Common myeloid progenitor, CD34-positive (primary cell): ENCODE data around the gene RAB17.

ENCODE experiments used
- CTCF ChIA-PET: fragments of 350-600 bp; sonication (Branson Sonifier 250); formaldehyde crosslinking; loops from one replicate; lab custom pipeline; 2021; ENCODE audit warnings: antibody characterized with exemption; lab: Charles Lee
- POLR2A ChIA-PET: fragments of 350-600 bp; sonication (Branson Sonifier 250); formaldehyde crosslinking; loops from one replicate; lab custom pipeline; 2021; ENCODE audit warnings: antibody characterized with exemption; lab: Charles Lee
- DNase-seq, 3 donors: peaks; one replicate each; pipeline versions ENCODE4 v3.0.0 to v3.0.0-alpha.2; 2013
- H3K27ac ChIP-seq, 2 experiments: 1 replicate in 1 of 2; 2 replicates in 1 of 2; pipeline ENCODE4 v1.7.0; 2013; ENCODE audit warnings: inconsistent platforms in 2 of 2, low read length in 2 of 2, mild to moderate bottlenecking in 2 of 2, low read depth in 1 of 2, moderate library complexity in 1 of 2; ENCODE audit not compliant: severe bottlenecking in 2 of 2, insufficient read depth in 1 of 2, poor library complexity in 1 of 2
- H3K27me3 ChIP-seq, 5 experiments: replicated peaks in 2 of 5; 1 replicate in 3 of 5; 2 replicates in 2 of 5; pipeline versions ENCODE4 v1.6.1 to v1.7.0; 2013; ENCODE audit warnings: low read length in 4 of 5, mild to moderate bottlenecking in 2 of 5, moderate library complexity in 2 of 5, inconsistent platforms in 1 of 5; ENCODE audit not compliant: insufficient read depth in 5 of 5, control insufficient read depth in 4 of 5
- H3K36me3 ChIP-seq, 4 experiments: 1 replicate in 2 of 4; 2 replicates in 2 of 4; pipeline versions ENCODE4 v1.6.1 to v1.7.0; 2013; ENCODE audit warnings: low read length in 3 of 4, control low read depth in 1 of 4, mild to moderate bottlenecking in 1 of 4; ENCODE audit not compliant: control insufficient read depth in 4 of 4, insufficient read depth in 4 of 4
- H3K4me1 ChIP-seq, 4 experiments: 1 replicate in 3 of 4; 2 replicates in 1 of 4; pipeline versions ENCODE4 v1.6.1 to v1.7.1; 2013; ENCODE audit warnings: low read length in 3 of 4, mild to moderate bottlenecking in 3 of 4, control low read depth in 1 of 4, inconsistent platforms in 1 of 4, moderate library complexity in 1 of 4; ENCODE audit not compliant: control insufficient read depth in 4 of 4, insufficient read depth in 4 of 4; ENCODE audit errors: control extremely low read depth in 1 of 4
- H3K4me3 ChIP-seq, 7 experiments: 1 replicate in 4 of 7; 2 replicates in 3 of 7; pipeline versions ENCODE4 v1.5.1 to v1.7.0; 2013; ENCODE audit warnings: mild to moderate bottlenecking in 7 of 7, low read length in 6 of 7, moderate library complexity in 6 of 7, inconsistent platforms in 2 of 7, low read depth in 2 of 7, control low read depth in 1 of 7; ENCODE audit not compliant: insufficient read depth in 4 of 7, control insufficient read depth in 1 of 7; ENCODE audit errors: extremely low read depth in 1 of 7
- H3K9me3 ChIP-seq, 5 experiments: 1 replicate in 4 of 5; 2 replicates in 1 of 5; pipeline versions ENCODE4 v1.6.1 to v1.7.1; 2013; ENCODE audit warnings: low read length in 4 of 5, mild to moderate bottlenecking in 2 of 5, inconsistent platforms in 1 of 5, low read depth in 1 of 5, moderate library complexity in 1 of 5; ENCODE audit not compliant: control insufficient read depth in 4 of 5, insufficient read depth in 2 of 5; ENCODE audit errors: control extremely low read depth in 1 of 5
- WGBS: methylation state at CpG from one replicate; pipeline ENCODE4 v1.1.5; 2013; ENCODE audit not compliant: insufficient coverage; 5-methylcytosine and 5-hydroxymethylcytosine counted together

Gene RAB17

DNA sequence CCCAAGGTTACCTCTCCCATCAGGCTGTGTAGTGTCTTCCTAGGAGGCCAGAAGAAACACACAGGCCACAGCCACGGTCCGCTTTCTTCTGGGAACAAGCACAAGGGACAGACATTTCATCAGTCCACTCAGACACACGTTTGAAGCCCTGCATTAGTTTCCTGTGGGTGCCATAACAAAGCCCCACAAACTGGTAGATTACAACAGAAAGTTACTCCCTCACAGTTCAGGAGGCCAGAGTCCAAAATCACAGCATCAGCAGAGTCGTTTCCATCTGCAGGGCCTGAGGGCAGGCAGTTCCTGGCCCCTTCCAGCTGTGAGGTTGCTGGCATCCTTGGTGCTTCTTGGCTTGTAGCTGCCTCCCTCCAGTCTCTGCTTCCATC lies 32.9 kb downstream of the RAB17 start:
- Histone ChIP-seq H3K27ac (no peak overlapping the region), H3K9me3 (peaks cover 3 to 29% (median 16%) of the 10 kb centered on the region in 5 experiments), H3K4me1 (no peaks in the 10 kb centered on the region), H3K4me3 (no peak overlapping the region), H3K27me3 (peaks cover 0 to 7% (median 3%) of the 10 kb centered on the region in 5 experiments), H3K36me3 (no peaks in the 10 kb centered on the region)
- DNase-seq, result no peak
- CTCF ChIA-PET, result no interaction called here
- 85% methylated on average over 4 of the region's 4 CpGs for WGBS
- POLR2A ChIA-PET, result no interaction called here

DNA sequence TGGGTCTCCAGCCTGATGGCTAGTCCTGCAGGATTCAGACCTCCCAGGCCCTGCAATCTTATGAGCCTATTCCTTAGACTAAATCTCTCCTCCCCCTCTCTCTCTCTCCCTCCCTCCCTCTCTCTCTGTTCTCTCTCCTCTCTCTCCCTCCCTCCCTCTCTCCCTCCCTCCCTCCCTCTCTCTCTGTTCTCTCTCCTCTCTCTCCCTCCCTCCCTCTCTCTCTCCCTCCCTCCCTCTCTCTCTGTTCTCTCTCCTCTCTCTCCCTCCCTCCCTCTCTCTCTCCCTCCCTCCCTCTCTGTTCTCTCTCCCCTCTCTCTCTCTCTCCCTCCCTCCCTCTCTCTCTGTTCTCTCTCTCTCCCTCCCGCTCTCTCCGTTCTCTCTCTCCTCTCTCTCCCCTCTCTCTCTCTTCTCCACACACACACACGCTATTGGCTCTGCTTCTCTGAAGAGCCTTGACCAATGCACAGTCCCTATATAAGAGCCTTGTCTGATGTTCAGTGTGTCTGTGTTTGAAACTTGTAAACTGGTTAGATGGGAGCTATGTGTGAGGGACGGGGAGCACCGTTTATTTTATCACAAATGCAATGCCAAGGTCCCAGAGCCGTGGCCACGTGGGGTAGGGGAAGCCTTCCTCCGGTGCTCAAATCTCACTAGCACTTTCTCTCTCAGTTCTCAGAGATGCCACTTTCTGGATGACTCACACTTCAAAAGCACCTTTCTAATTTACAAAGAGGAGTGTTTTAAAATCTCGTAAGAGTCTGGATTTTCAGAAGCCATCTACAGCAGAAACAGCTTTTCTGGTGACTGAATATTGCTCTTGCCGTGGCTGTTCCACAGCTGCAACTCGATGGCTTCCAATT lies 33.5 kb downstream of the RAB17 start:
- no peak for DNase-seq
- Histone ChIP-seq H3K36me3 (no peaks in the 10 kb centered on the region), H3K27me3 (peaks cover 0 to 7% (median 2%) of the 10 kb centered on the region in 5 experiments), H3K4me3 (no peak overlapping the region), H3K4me1 (no peaks in the 10 kb centered on the region), H3K27ac (no peak overlapping the region), H3K9me3 (peaks cover 3 to 29% (median 16%) of the 10 kb centered on the region in 5 experiments)
- 84% methylated on average over 8 of the region's 11 CpGs for WGBS
- ChIA-PET CTCF (no interaction called here), POLR2A (no interaction called here)

DNA sequence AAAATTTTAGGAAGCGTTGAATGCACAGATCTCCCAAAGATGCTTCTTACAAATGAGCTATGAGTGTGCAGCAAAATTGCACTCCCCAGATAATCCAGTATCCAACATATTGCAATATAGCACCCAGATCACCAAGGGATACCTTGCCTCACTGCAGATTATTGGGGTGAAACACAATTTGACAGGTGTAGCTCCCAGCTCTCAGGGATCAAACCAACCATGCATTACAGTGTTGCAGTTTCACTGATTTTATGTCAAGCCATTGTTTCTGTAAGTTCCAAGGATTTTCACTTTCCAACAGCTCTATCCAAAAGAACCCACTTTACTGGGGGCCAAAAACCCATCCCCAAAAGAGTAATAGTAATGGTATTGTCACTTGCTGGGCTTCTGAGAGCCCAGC lies 35.0 kb downstream of the RAB17 start:
- Histone ChIP-seq H3K4me3 (no peak overlapping the region), H3K27ac (no peak overlapping the region), H3K36me3 (no peaks in the 10 kb centered on the region), H3K9me3 (peaks cover 3 to 29% (median 16%) of the 10 kb centered on the region in 5 experiments), H3K27me3 (peaks cover 0 to 7% (median 2%) of the 10 kb centered on the region in 5 experiments), H3K4me1 (no peaks in the 10 kb centered on the region)
- no peak for DNase-seq
- CTCF ChIA-PET, result interaction anchor here (1.0 to 1.1 kb wide), 2 partner anchors 16 to 44 kb away, joined by 4 to 5 read pairs; no protein-coding TSS in a partner anchor
- no CpG with 5 or more reads among the region's 1 CpG for WGBS
- POLR2A ChIA-PET, result no interaction called here

DNA sequence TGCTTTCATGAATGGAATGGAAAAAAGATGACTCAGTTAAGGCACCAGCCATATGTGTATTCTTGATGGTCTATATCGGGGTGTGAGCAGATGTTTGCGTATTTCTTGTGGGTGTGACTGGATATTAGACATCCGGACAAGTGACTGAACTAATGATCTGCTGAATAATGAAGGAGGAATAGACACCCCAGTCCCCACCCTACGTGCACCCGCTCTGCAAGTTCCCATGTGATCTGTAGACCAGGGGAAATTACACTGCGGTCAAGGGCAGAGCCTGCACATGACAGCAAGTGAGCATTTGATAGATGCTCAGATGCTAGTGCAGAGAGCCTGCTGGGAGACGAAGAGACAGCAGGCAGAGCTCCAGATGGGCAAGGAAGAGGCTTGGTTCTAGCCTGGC lies 36.6 kb downstream of the RAB17 start:
- H3K27ac ChIP-seq, result no peak overlapping the region
- peaks cover 3 to 29% (median 16%) of the 10 kb centered on the region in 5 experiments for H3K9me3 ChIP-seq
- ChIA-PET CTCF (no interaction called here), POLR2A (no interaction called here)
- WGBS, result over 99% methylated on average over 7 of the region's 7 CpGs
- H3K4me3 ChIP-seq, result no peak overlapping the region
- DNase-seq, result no peak
- H3K36me3 ChIP-seq, result no peaks in the 10 kb centered on the region
- H3K4me1 ChIP-seq, result no peaks in the 10 kb centered on the region
- H3K27me3 ChIP-seq, result peaks cover 0 to 14% (median 2%) of the 10 kb centered on the region in 5 experiments

DNA sequence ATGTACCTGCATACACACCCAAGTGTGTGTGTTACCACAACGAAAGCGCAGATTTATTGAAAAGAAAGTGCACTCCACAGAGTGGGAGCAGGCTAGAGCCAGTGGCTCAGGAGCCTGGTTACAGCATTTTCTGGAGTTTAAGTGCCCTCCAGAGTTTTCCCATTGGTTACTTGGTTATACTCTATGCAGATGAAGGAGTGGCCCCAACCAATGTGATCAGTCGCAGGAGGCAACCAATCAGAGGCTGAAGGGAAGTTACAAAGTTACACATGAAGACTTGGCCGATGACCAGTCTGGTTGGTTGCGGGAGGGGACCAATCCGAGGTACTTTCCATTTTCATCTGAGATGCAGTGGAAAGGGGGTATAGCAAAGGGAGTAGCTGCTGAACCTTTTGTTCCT lies 37.6 kb downstream of the RAB17 start:
- WGBS, result 100% methylated on average over 5 of the region's 6 CpGs
- Histone ChIP-seq H3K36me3 (no peaks in the 10 kb centered on the region), H3K27ac (no peak overlapping the region), H3K27me3 (peaks cover 0 to 14% (median 2%) of the 10 kb centered on the region in 5 experiments), H3K4me3 (no peak overlapping the region), H3K9me3 (peaks cover 3 to 29% (median 16%) of the 10 kb centered on the region in 5 experiments), H3K4me1 (no peaks in the 10 kb centered on the region)
- no peak for DNase-seq
- ChIA-PET CTCF (no interaction called here), POLR2A (no interaction called here)

DNA sequence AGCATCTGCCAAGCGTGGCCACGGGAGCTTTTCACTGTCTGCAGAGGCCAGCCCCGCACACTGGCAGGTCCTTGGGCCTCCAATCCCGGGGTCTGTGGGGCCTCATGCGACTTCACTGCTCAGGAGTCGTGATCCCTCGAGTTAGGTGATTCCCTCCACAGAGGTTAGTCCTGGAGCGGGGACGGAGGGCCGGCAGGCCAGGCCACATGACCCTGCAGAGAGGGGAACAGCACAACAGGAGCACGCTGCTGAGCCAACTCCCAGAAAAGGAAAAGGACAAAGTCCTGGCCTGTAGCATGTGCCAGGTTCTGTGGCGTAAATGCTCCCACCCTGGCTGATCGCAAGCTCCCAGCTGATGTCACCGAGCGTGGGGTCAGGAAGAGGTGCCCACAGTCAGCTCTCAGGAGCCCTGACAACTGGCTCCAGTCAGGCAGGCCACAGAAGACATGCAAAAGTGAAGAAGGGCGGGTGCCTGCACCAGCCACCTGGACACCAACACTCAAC lies 39.4 kb downstream of the RAB17 start:
- DNase-seq, result no peak
- ChIA-PET POLR2A (no interaction called here), CTCF (no interaction called here)
- Histone ChIP-seq H3K4me1 (no peaks in the 10 kb centered on the region), H3K36me3 (no peaks in the 10 kb centered on the region), H3K9me3 (peaks cover 3 to 24% (median 12%) of the 10 kb centered on the region in 5 experiments), H3K27me3 (peaks cover 0 to 16% (median 2%) of the 10 kb centered on the region in 5 experiments), H3K27ac (no peak overlapping the region), H3K4me3 (no peak overlapping the region)
- 97% methylated on average over 16 of the region's 16 CpGs for WGBS
